Measurements from ENCODE around the gene GOT1.

GOT1 gene

DNA sequence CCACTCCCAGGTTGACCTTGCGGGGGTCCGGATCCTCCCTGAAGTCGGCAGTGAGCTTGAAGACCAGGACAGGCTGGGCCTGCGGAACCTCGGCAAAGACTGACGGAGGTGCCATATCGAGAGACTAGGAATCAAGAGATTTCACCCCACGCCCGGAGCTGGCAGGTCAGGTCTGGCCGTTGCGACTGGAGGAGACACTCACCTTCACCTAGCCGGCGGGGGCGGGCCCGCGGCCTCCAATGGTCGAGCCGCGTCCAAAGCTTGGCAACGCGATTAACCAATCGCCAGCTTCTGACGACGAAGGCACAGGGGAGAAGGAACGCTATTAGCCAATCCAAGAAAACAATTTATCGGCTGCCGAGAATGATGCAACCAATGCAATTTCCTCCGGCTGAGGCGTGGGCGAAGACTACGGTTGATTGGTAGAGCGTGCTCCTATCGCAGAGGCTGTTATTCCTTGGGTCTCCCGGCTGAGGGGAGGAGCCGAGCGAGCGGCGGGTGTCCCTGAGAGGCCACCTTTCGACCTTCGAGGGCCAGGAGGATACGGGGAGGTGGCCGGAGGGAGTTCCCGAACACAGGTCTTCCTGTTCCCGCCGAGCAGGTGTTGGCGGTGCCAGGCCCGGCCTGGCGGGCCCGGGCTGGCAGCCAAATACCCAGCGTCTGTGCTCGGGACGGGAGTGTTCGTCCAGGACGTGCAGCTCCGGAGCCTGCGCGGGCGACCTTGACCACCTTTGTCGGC, at the start of gene GOT1:
Gene GOT1 (minus strand): TSS at position 174 of the 739 bp plus-strand sequence. CDS start 59 bp downstream, at position 115.
- peak; percentile 93 to 94 for DNase-seq (ENCODE audit: low read depth in 2 of 2)

DNA sequence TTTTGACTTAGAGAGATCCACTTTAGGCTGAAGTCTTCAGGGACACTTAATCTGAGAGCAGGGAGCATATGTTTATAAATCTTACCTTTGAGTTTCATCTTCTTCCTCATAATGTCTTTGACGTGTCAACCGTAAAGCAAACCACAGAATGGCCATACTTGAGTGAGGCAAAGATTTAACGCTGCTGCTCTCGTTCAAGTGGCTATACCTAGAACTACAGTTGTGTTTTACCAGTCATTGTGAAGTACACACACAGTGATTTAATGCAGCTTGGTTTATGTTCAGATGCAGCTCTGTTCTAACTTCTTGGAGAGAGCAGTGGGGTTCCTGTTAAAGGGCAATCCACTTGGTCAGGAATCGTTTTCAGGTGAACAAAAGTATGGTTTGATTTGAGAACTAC, 39.9 kb upstream of the GOT1 start:
- no peak for DNase-seq (ENCODE audit: low read depth in 2 of 2)

DNA sequence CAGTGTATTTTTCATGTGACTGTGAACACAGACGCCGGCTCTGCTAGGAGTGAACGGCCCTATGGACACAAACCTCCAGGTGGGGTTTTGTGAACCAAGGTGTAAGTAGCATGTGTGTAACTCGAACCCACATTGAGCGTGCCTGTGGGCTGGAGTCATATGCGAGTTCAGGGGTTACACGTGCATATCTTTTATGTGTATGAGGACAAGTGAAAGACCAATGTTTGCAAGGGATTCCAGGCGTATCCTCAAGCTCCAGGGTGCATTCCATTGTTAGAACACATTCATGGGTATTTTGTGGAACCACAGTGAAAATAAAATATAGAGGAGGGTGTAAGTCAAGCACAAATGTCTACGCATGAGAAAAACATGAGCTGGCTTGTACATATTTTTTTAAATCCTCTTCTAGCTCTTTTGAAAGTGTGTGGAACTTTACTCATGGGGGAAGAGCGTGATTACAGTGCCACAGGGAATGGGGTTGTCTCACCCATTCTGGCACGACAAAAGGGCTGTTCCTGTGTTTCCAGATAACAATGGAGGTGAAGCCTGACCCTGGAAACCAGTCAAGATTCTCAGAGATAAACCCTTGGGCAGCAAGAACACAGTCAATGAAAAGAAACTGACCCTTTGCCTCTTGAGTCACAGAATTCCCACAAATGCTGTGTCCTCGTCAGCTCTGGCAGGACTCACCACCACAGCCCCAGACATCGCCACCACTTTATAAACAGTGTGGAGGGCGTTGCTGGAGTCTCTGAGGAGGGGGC, 37.0 kb upstream of the GOT1 start:
- DNase-seq (ENCODE audit: low read depth in 2 of 2), result no peak

DNA sequence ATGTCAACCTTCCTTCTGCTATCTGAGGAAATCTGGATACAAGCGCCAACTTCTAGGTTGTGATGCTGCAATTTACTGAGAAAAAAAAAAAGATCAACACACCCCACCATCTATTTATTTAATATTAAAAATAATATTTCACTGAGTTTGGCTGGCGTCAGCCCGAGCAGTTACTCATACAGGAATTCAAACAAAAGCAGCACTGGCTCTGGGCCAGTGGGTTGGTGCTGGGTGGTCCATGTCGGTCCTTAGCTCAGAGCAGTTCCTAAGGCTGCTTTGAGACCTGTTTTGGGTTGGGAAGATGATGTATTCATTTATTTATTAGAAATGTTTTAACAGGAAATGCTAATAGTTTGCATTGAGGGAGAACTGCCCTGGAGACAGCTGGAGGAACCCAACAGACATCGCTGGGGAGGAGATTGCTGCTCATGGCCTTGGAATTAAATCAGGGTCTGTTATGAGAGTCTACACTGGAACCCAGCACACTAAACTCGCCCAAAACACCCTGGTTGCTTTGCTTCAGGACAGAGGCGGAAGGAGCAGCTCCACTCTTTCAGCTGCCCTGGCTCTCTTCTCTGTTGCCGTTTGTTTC, 36.3 kb upstream of the GOT1 start:
- no peak for DNase-seq (ENCODE audit: low read depth in 2 of 2)

DNA sequence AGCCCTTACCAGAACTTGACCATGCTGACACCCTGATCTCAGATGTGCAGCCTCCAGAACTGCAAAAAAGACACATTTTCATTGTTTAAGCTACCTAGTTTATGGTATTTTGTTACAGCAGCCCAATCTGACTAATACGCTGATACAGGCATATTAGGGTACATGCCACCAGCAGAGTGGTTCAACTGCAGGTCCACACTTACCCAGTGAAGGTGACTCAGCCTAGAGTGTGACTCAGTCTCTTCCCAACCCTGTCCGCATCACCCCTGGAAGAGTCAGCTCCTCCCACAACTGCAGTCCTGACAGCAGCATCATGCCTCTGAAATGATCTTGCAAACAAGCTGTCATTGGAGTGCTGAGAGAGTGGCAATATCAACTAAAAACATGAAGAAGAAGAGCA, 30.8 kb upstream of the GOT1 start:
- no peak for DNase-seq (ENCODE audit: low read depth in 2 of 2)

DNA sequence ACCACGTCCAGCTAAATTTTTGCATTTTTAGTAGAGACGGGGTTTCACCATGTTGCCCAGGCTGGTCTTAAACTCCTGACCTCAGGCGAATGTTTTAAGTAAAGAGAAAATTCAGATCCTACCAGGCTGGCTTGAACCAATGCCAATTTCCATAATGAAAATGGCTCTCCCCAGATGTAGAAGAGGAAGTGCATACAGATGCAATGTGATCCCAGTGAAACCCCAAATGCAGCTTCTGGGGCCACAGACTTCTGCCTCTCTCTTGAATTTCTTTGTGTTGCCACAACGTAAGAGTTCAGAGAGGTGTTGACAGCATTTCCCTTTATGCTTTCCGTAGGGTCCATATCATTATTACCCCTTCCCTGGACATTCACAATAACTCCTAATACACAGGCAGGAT, 29.6 kb upstream of the GOT1 start:
- DNase-seq (ENCODE audit: low read depth in 2 of 2), result no peak

DNA sequence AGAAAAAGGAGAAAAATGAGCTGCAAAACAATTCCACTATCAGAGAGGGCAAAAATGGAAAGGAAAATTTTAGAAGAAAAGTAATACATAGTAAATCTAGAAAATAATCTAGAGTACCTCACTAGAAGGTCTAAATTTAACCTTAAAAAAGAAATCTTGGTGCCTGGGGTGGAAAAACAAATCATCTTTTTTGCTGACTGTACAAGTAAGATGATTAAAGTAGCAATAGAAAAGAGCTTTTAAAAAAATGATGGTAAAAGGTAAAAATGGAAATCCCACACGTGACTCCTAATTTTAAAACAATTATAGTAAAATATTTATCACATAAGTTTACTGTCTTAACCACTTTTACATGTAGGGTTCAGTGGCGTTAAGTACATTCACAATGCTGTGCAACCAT, 28.8 kb upstream of the GOT1 start:
- no peak for DNase-seq (ENCODE audit: low read depth in 2 of 2)

DNA sequence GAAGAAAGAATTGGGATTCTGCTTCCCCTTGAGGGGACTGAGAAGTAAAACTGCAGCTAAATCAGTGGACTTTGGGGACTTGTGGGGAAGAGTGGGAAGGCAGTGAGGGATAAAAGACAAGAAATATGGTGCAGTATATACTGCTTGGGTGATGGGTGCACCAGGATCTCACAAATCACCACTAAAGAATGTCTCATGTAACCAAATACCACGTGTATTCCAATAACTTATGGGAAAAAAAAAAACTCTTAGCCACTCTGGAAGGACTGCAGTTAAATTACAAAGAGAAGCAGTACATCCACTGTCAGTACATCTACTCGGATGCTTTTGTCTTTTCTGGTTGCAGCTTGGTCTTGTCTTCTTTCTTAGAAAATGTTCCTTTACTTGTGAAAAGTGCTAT, 27.4 kb upstream of the GOT1 start:
- DNase-seq (ENCODE audit: low read depth in 2 of 2), result no peak

DNA sequence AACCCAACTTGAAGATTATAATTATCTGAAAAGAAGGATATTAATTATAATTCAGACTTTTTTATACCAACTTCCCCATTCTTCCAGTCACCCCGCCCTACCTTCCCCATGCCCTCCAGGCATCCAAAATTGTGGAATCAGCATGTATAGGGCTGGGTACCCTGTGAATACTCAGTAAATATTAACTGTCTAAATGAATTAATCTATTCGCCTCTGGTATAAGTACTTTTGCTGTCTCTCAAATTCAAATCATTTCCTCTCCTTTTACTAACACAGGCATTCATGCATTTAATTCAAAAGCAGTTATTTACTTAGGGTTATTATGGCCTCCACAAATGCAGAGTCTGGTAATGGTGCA, 26.5 kb upstream of the GOT1 start:
- no peak for DNase-seq (ENCODE audit: low read depth in 2 of 2)

DNA sequence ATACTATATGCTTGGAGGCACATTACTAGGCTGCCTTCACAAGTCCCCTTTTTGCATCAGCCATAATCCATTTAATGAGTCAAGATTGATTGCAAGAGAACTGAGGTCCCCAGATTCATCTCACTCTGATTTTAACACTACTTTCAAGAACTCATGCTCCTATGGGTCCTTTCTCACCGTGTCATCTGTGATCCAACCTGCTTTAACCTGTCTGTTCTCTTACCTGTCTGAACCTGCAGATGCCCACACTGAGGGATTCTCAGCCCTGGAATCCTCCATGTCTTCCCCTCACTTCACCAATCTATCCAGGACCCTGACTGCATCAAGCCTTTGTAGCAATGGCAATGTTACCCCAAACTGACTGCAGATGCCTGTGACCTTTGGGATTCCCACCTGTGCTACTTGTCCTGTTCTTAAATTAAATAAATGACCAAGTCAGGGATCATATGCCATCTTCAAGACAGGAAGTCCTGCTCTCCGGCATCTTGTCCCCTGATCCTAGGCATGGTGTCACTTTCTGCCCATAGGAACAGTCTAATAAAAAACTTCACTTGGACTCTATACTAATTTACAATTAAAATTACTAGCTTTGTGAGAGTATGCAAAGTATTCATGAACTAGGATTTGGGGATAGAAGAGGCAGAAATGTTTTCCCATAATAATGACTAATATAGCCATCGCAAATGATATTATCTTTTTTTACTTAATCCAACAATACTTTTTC, 25.9 kb upstream of the GOT1 start:
- no peak for DNase-seq (ENCODE audit: low read depth in 2 of 2)

DNA sequence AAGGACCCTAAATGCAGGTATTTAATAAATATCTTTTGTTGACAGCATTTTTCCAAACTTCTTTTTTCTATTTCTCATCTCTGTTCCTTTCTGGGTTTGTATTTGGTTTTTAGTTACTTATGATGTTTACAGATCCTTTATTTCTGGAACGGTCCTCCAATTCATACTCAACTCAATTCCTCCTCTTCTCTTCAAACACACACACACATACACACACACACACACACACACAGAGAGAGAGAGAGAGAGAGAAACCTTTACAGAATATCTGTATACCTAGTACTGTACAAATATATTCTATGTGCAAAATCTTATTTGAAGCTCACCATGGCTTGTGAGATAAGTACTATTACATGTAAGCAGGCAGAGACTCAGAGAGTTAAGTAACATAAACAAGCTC, 21.6 kb upstream of the GOT1 start:
- DNase-seq (ENCODE audit: low read depth in 2 of 2), result no peak

DNA sequence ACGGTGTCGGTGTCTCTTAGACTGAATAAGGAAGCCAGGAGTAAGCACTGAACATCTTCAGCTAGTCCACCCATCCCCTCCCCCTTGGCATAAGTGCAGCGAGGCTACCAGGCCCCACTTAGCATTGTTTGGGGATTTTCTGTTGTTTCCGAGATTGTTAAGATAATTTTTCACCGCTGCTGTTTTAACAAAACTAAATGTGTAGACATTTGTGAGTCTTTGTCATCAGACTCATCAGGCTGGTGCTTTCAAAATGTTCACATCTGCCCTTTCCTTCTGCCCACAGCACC, 21.0 kb upstream of the GOT1 start:
- DNase-seq (ENCODE audit: low read depth in 2 of 2), result no peak

DNA sequence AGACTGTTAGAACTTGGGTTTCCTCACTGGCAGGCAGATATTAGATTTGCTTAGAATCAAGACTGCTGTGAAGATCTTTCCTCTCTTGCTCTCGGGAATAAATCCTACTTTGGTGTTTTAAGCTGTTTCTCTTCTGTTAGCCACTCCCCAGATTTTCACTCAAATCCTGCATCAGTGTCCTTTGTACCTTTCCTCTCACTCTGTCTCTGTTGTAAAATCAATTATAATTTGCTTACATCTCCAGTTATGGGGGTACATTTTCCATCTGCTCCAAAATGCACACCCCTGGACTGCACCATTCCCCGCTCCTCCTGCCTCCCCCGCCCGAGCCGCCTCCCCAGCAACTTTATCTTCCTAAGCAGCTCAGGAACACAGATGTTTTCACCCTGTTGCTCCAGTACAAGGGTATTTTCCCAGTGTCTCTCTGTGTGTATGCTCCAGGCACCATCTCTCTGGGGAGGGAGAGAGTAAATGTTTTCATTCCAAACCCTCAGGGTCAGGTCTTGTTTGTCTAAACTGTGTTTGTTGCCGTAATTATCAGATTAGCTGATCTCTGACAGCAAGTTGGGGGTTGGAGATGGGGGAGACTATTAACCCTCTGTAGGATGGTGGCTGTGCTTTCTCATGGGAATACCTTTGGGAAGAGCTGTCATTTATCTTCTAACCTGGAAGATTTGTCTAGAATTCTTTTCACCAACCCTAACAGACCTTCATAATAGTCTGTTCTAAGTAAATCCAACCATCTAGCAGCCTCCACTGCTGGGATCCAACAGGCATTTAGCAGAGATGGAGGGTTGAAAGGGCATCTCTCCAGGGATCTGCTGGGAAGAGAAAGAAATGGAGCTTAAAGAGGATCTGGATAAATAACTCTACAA, 20.4 kb upstream of the GOT1 start:
- no peak for DNase-seq (ENCODE audit: low read depth in 2 of 2)

DNA sequence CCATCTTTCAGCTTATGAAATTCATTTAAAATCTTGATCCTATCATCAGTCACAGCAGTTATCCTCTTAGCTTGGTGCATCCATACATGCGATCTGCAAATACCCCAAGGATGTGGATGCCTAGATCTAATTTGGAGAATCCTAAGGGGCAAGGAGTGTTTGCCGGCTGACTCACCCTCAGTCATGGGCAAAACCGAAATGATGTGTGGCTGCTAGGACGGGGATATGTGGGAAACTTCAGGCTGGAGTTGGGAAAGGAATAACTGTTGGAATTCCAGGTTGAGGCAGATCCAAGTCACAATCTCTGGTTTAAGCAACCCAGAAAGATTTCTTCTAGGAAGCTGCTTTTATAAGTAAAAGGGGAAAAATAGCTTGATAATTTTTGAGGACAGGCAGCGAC, 19.7 kb upstream of the GOT1 start:
- DNase-seq (ENCODE audit: low read depth in 2 of 2), result no peak

DNA sequence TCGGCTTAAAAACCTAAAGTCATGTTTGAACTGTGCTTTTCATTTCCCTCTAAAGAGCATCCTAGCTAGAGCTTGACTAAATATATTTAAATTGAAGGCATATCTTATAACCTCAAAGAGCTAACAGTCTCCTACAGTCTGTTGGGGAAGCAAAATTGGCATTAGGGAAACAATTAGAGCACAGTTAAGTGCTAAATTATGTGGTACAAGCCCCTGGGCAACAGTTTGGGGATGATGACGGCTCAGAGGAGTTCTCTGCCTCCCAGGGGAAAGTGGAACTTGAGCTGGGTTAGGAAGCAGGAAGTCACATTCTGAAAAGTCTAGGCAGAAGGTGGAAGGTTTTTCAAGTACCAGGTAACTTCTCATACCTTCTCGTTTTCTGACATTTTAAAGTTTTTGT, 18.6 kb upstream of the GOT1 start:
- no peak for DNase-seq (ENCODE audit: low read depth in 2 of 2)

DNA sequence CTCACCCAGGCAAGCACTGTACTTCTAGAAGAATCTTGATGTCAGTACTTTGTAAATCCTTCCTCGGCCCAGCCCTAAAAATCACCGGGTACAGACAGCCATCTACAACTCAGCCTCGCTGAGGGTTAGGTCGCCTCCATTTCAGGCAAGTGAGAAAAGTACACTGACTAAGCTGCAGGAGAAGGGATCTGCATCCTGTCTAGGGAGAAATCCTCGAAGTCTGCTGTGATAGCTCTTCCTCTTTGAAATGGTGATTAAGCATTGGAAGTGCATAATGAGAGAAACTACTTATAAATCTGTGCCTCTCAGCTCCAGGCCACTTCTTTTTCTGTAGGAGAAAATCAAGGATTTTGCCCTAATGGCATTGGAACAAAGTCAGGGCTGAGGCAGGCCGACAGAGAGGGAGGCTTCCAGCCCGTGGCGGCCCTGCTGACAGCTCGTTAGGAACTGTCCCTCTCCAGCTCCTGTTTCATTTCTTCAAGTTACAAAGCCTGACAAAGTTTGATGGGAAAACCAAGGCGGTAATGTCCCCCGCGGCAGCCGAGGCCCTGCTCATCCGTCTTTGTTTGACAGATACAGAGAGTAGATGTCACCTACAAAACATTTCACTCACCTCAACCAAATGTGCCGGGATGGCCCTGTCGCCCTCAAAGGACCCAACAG, 14.1 kb upstream of the GOT1 start:
- no peak for DNase-seq (ENCODE audit: low read depth in 2 of 2)

DNA sequence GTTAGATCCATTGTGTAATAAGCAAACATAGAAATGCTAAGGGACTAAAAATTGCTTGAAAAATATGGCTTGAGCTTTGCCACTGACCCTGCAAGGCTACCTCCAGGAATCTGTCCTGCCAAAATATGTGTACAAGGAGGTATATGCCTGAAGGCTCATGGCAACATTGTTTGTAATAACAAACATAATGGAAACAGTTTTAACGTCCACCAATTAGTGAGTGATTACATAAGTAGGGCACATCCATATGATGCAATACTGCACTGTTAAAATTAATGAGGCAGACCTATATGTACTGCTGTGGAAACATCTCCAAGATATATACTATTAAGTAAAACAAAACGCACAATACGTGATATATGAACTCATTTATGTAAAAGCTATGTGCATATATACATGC, 13.1 kb upstream of the GOT1 start:
- DNase-seq (ENCODE audit: low read depth in 2 of 2), result no peak

DNA sequence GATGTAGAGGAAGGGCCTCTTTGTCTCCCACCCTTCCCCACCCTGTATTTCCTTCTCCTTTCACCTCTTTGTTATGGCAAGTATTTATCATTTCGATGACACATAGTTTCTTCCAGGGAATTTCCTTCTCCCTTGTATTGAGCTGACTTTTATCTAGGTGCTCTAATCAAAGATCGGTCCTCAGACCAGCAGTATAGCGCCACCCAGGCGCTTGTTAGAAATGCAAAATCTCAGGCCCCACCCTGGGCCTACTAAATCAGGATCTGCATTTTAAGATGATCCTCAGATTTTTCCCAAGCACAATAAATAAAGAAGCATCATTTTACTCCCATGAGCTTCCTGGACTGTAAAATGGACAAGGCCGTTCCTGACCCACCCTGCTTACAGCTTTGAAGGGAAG, 12.0 kb upstream of the GOT1 start:
- no peak for DNase-seq (ENCODE audit: low read depth in 2 of 2)

DNA sequence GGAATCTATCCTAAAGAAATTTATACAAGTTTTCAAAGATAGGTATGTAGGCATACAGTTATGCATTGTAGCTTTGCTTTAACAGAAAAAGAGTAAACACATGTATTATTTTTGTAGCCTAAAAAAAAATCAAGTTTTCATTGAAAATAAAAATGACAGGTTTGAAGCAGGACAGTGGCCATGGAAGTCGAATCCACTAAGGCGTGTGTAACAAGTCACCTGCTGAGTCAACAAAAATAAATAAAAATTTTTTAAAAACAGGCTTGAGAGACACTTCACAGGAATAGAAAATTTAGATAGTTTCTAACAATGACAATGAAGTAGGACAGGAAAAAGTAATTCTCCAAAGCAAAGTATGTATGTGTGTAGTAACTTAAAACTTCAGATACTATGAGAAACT, 8.5 kb upstream of the GOT1 start:
- no peak for DNase-seq (ENCODE audit: low read depth in 2 of 2)

DNA sequence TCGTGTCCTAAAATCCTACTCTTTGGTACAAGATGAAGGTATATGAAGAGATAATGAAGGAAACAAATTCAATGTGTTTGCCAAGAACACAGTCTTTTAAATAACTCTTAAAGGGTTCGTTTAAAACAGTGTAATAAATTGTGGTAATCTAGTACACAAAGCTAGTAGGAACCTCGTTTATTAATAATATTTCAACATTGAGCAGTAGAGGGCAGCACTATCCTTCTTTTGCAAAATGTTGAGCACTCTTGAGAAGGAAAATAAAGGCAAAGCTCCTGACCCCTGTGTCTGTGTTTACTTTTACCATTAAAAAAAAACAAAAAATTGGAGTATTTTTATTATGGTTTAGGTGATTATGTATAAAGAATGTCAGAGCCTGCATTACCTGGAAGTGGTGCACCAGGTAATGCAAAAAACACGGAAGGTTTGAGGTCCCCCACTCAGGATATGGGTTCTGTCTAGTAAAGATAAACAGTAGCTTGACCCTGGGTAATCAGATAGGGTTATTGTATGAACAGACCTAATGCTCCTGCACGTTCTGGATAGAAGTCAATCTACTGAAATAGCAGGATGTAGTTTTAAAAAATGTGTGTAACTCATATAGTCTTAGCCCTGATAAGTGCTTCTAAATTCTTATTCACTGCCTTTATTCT, 5.7 kb upstream of the GOT1 start:
- DNase-seq (ENCODE audit: low read depth in 2 of 2), result no peak

Data from stimulated activated CD4-positive, alpha-beta T cell treated with anti-CD3 and anti-CD28 coated beads, Interleukin-12 subunit alpha, Interleukin-12 subunit beta, amount 100 ng/mL, for 24 hours (primary cell).